ENCODE results near the gene MARF1.
"Not testable (repeated sequence)": the region's sequence is repeated elsewhere in the genome, so short reads cannot be mapped to it uniquely, and the experiment has no call there.

DNA sequence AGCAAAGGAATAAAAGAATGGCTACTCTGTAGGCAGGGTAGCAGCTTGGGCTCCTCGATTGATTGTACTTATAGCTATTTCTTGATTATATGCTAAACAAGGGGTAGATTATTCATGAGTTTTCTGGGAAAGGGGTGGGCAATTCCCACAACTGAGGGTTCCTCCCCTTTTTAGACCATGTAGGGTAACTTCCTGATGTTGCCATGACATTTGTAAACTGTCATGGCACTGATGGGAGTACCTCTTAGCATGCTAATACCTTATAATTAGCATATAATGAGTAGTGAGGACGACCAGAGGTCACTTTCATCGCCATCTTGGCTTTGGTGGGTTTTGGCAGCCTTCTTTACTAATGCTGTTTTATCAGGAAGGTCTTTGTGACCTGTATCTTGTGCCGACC, 72.3 kb downstream of the MARF1 start:
- TF ChIP-seq CTCF, EP300 (IDR thresholded peaks at IDR 0.05): not testable (repeated sequence)
